ENCODE data around the gene CD38.

GRCh38 chr4:15868111-15868510 is 90.0 kb downstream of the CD38 start:
- TF ChIP-seq CTCF (IDR thresholded peaks at IDR 0.05) (no peak), POLR2A (IDR thresholded peaks at IDR 0.05) (no peak)
